Medulla oblongata (tissue), 1 donor: Measurements from ENCODE around the gene FXR1.

Experiments
- DNase-seq: peaks from one replicate; pipeline ENCODE4 v3.0.0-alpha.2; 2015; ENCODE audit errors: extremely low spot score

The FXR1 gene

GRCh38 chr3:181007262-181007661 is 94.8 kb downstream of the FXR1 start:
- DNase-seq: no peak

GRCh38 chr3:181008796-181009195 is 96.3 kb downstream of the FXR1 start:
- DNase-seq: no peak

- no peak for DNase-seq
Observed at GRCh38 chr3:181009225-181009624, 96.8 kb downstream of the FXR1 start.

- no peak for DNase-seq
Observed at GRCh38 chr3:181017690-181018089, 105.2 kb downstream of the FXR1 start.

- DNase-seq: no peak
Observed at GRCh38 chr3:181025204-181025603, 112.7 kb downstream of the FXR1 start.

GRCh38 chr3:181030948-181031347 is 118.5 kb downstream of the FXR1 start:
- DNase-seq: no peak
